Astrocyte of the spinal cord (primary cell): Measurements from ENCODE around the gene RIT1.
"Not testable (repeated sequence)": the region's sequence is repeated elsewhere in the genome, so short reads cannot be mapped to it uniquely, and the experiment has no call there.

Experiments
- DNase-seq: peaks from one replicate; pipeline ENCODE4 v3.0.0; 2011; ENCODE audit warnings: low read depth, low spot score
- H3K4me3 ChIP-seq: 2 replicates; pipeline ENCODE4 v1.5.1; 2011; ENCODE audit warnings: low read depth, mild to moderate bottlenecking, low read length, moderate library complexity
- in situ Hi-C: cut with HindIII; loops from 2 replicates; pipeline ENCODE4 v1.10.0; 2017; ENCODE audit warnings: low sequenced_read_pairs
- TF ChIP-seq, protein P1 (sequence below): IDR thresholded peaks from 2 replicates; pipeline ENCODE4 v1.5.1; 2012; ENCODE audit warnings: low read depth, mild to moderate bottlenecking, low read length, inconsistent platforms

Gene RIT1

GRCh38 chr1:155897746-155898145 lies 13.4 kb downstream of the RIT1 start:
- H3K4me3 ChIP-seq = no peak overlapping the region
- in situ Hi-C loops = no loop called here
- TF ChIP-seq, protein P1, sequence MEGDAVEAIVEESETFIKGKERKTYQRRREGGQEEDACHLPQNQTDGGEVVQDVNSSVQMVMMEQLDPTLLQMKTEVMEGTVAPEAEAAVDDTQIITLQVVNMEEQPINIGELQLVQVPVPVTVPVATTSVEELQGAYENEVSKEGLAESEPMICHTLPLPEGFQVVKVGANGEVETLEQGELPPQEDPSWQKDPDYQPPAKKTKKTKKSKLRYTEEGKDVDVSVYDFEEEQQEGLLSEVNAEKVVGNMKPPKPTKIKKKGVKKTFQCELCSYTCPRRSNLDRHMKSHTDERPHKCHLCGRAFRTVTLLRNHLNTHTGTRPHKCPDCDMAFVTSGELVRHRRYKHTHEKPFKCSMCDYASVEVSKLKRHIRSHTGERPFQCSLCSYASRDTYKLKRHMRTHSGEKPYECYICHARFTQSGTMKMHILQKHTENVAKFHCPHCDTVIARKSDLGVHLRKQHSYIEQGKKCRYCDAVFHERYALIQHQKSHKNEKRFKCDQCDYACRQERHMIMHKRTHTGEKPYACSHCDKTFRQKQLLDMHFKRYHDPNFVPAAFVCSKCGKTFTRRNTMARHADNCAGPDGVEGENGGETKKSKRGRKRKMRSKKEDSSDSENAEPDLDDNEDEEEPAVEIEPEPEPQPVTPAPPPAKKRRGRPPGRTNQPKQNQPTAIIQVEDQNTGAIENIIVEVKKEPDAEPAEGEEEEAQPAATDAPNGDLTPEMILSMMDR = no peak
- DNase-seq = no peak

DNA sequence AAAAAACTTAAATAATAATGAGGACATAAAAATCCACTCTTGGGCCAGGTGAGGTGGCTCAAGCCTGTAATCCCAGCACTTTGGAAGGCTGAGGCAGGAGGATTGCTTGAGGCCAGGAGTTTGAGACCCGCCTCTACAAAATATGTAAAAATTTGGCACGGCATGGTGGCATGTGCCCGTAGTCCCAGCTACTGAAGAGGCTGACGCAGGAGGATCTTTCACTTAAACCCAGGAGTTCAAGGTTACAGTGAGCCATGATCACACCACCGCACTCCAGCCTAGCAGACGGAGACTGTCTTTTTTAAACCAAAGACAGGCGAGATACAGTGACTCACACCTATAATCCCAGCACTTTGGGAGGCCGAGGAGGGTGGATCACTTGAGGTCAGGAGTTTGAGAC lies 14.7 kb downstream of the RIT1 start:
- not testable (repeated sequence) for DNase-seq

DNA sequence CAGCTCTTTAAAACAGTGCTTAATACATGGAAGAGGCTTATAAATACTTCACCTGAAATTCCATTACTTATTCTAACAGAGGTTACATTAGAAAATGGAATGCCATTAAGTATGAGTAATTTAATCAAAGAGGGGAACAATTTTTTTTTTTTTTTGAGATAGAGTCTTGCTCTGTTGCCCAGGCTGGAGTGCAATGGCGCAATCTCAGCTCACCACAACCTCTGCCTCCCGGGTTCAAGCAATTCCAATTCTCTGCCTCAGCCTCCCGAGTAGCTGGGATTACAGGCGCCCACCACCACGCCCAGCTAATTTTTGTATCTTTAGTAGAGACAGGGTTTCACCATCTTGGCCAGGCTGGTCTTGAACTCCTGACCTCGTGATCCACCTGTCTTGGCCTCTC lies 15.5 kb downstream of the RIT1 start:
- H3K4me3 ChIP-seq, in situ Hi-C loops, DNase-seq: not testable (repeated sequence)

More for the DNA sequence above, 14.7 kb downstream of the RIT1 start:
- in situ Hi-C loops, H3K4me3 ChIP-seq: not testable (repeated sequence)

DNA sequence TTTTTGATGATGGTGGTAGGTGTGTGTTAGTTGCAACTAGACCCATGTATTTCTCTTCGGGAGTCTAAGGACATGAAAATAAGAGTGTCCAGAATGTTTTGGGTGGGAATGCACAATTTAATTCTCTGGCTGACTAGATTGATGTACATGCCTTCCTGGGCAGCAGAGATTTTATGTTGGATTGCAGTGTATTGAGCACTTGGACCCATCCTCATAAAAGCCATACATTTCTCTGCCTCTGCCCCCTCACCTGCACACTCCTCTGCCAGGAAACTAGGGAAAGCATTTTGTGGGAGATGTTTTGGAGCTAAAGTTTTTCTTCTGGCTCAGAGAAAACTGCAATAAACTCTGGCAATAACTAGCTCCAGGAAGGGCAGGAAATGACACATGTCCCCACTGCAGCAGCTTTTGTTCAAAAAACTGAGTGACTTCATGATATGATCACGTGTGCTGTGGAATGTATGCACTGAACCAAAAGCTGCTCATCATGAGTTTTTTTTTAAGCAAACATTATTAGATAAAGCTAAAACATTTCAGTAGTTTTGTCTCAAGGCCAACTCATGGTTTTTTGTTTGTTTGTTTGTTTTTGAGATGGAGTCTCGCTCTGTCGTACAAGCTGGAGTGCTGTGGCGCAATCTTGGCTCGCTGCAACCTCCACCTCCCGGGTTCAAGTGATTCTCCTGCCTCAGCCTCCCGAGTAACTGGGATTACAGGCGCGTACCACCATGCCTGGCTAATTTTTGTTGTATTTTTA lies 17.6 kb downstream of the RIT1 start:
- in situ Hi-C loops = no loop called here
- H3K4me3 ChIP-seq = no peak overlapping the region
- TF ChIP-seq, protein P1 = no peak
- DNase-seq = peak; percentile 80

DNA sequence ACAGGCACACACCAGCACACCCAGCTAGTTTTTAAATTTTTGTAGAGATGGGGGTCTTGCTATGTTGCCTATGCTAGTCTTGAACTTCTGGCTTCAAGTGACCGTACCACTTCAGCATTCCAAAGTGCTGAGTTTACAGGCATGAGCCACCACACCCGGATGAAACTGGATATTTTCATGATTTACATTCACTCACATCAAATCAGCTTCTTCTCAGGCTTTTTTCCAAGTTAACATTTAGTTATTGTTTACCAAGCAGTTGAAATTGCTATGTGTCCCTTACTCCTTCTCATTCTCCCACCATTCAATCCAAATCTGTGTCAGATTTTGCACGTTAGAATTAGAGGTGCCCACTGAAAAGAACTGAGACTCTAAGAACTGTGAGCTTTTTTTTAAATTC lies 18.4 kb downstream of the RIT1 start:
- H3K4me3 ChIP-seq = no peak overlapping the region
- in situ Hi-C loops = no loop called here
- peak; percentile 73 for DNase-seq
- TF ChIP-seq, protein P1 = no peak

DNA sequence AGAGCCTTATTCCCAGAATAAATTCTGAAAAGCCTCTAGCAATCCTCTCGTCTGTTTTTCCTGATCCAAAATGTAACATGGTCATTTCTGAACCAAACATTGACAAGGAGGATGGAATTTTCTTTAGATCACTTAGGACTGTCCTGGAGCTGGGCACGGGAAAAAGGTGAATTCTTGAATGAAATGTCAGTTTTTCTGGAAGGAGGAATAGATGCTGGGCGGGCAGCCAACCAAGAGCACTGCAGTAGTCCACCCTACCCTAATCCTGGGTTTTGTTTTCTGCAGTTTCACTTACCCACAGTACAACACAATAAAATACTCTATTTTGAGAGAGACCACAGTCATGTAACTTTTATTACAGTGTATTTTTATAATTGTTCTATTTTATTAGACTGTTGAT lies 20.9 kb downstream of the RIT1 start:
- H3K4me3 ChIP-seq = no peak overlapping the region
- DNase-seq = no peak
- TF ChIP-seq, protein P1 = no peak
- in situ Hi-C loops = no loop called here

GRCh38 chr1:155889566-155889965 lies 21.6 kb downstream of the RIT1 start:
- in situ Hi-C loops = no loop called here

More at GRCh38 chr1:155889566-155889965, 21.6 kb downstream of the RIT1 start:
- peak; percentile 15 for DNase-seq
- H3K4me3 ChIP-seq = no peak overlapping the region
- TF ChIP-seq, protein P1 = no peak
